GM19467 (cell line): ENCODE measurements around the gene SLC9A9.

Source experiments
- ATAC-seq: cut with Tn5 transposase; IDR thresholded peaks from one replicate; pipeline ENCODE4 v1.9.1; 2021; ENCODE audit warnings: mild to moderate bottlenecking, moderate library complexity; ENCODE audit not compliant: unreplicated experiment

Gene SLC9A9

GRCh38 chr3:143603774-143604173, 244.5 kb downstream of the SLC9A9 start:
- ATAC-seq = no peak

DNA sequence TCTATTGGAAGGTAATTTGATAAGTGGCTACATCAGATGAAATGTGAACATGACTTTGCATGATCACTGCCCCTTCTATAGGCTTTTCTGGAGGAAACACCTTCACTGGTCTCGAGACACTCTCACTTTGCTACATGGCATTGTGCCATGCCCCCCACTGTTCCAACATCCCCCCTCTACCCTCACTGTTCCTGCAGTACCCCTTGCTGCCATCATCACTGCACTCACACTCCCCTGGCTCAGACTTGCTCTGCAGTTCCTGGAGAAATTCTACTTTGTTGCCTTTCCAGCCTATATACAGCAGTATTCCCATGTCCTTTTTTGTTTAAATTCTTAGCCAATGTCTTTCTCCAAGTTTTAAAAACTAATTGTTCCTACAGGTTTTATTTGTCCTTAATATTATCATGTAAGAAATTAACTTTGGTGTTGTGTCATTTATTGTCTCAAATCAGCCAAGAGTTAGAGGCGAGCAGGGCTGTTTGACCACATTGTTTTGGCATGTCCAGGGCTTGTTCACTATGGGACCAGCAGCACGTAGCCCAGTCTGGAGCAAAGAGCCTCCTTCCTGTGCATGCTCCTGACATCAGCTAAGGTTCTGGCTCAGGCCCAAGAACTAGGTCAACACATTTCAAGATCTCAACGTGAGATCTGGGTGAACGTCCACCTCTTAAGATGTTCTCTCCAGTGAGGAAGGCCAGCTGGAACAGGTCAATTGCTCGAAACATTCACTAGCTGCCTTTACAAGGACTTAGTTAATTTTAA, 246.4 kb downstream of the SLC9A9 start:
- no peak for ATAC-seq

DNA sequence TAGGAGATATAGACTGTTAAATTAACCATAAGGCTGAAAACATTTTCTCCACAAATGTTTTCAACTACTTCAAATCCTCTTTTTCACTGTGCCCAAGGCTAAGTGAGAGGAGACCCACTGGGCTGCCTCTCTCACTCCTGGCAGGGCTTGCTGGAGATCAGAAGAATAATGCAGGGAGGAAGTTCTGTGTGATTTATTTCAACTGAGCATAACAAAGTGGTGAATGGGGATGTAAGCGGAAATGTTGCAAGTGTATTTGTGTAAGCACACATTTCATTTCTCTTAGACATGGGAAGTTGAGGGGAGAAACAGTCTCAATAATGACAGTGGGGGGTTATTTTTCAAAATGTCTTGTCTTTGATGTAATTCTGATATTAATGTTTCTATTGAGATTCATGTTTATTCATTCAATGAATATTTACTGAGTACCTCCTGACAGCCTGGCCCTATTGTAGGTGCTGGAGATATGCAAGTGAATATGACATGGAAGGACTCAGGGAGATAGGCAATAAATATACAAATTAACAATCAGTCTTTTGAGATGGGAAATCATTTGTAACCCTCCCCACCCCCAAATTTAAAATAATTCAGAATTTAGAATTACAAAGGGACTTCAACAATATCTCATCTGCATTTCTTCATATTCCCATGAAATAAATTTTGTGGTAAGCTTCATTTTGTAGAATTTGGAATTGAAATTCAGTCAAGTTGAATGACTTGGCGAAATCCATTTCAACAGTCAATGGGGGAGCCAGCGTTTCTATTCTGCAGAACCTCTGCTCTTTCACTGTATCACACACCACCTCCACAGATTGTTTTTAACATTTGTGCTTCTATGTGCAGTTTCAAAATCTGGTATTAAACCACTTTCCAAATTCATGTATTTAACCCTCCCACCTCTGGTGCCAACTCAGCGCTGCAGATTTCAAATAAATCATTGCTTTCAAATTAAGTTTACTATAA, 247.2 kb downstream of the SLC9A9 start:
- ATAC-seq = no peak

- ATAC-seq = no peak
These were observed 250.3 kb downstream of the SLC9A9 start for GRCh38 chr3:143597774-143598652.

DNA sequence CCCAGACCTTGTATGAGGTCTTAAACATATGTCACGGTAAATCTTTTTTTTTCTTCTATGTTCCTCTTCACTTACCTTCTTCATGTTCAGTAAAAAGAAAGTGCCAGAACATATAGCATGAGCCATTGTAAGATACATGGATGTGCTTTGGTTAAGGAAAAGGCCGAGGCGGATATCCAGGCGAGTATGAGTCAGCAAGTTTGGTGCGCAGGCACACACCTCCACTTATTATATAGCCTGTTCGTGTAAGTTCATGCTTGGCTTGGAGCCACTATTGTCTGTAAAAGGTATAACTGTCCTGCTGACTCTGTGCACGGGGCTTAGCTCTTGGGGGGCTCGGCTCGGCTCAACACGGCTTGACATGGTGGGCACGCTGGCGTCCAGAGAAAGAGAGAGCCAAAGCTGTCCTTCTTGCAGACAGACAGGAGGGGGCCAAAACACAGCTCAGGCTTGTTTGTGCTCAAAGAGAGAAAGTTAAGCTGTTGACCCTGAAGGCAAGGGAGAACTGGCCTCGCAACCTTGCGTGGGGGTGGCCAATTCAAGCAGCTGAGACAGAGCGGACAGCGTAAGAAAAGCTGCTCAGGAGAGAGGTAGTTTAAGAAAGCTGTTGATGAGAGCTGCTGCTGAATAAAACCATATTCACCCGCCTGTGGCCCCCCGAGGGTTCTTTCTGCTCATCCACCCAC, 251.2 kb downstream of the SLC9A9 start:
- no peak for ATAC-seq

DNA sequence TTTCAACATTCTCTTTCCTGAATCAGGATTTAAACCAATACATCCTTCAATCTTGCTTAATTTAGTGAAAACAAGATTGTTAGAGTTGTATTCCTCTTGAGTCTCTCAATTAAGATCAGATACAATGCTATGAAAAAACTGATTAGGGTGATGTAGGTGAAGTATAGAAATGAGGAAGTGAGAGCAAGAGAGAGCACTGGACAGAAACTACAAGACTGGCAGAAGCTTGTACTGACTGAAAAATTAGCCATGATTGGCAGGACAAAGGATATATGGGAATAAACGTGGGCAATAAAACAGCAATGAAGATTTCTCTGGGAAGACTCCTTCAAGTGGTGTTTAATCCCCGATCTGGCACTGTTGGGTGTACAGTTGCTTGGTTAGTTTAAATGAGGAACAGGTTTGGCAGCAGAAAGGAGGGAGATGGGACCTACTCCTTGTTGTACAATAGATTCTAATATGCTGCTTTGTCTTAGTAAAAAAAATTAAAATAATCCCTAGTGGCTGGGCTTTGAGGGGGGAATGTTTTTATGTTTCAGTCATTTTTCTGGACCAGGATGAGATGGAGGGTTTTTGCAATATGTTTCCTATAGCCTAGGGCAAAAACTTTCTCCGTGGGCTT, 252.7 kb downstream of the SLC9A9 start:
- ATAC-seq = peak; percentile 86

DNA sequence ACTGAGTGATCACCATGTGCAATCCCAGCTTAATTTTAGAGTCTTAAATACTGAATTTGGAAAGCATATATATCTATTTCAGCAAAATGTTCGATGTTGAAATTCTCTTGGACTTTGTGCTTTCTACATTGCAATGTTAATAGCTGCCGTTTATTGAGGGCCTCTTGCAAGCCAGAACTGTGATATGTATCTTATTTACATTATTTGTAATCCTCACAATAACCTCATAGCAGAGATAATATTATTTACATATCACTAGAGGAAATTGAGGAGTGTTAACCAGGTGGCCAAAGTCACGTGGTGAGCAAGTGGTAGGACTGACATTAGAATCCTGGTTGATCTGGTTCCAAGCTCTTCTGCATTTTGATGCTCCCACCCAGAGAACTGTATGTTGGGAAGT, 254.1 kb downstream of the SLC9A9 start:
- no peak for ATAC-seq

DNA sequence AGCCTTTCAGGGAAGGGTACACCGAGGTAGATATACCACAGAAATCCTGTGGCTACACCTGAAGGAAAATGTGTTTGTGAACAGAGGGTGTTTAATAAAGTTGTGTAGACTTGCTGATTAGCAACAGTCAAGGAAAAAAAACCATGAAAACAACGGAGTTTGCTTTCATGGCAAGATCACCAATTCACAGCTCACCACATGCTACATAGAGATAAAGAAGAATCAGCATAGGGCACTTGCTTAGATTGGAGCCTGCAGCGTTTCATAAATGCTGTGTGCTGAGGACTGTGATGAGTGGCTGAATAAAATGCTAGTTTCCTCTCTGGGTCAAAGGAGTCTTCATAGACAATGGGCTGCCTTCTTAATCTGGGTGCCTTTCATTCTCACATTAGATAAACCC, 257.6 kb downstream of the SLC9A9 start:
- no peak for ATAC-seq

DNA sequence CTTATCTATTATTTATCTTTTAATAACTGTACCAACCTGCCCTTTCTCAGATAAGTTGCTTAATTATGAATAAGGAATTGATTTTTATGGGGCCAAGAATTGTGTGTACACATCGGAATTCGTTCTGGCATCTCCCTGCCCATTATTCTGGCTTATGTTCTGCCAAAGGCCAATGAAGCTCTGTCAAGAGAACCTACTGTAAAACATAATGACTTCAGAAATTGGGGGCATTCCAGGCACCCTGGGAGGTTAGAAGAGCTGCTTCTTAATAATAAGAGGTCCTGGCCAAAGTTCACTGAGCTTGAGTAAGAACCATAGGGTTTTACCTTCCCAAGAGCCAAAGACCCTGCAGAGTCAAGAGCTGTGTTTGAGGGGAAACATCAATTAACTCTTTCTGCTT, 261.7 kb downstream of the SLC9A9 start:
- ATAC-seq = no peak

GRCh38 chr3:143585720-143586456, 262.4 kb downstream of the SLC9A9 start:
- ATAC-seq = no peak

DNA sequence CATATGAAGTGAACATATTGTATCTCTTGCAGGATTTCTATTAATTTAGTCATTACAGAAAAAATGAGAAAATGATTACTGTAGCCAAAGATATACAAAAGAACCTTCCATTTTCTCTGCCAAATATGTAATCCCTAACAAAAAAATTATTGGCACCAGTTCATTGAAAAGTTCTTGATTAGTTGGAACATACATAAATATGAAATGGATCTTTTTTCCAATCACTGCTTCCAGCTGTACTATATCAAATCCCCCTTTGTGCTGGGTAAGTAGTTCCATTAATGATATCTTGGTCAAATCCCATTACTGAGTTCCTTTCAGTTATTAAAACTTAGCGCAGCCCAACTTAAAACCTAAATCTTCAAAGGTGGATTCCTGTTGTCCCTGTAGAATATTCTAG, 263.8 kb downstream of the SLC9A9 start:
- ATAC-seq = no peak

DNA sequence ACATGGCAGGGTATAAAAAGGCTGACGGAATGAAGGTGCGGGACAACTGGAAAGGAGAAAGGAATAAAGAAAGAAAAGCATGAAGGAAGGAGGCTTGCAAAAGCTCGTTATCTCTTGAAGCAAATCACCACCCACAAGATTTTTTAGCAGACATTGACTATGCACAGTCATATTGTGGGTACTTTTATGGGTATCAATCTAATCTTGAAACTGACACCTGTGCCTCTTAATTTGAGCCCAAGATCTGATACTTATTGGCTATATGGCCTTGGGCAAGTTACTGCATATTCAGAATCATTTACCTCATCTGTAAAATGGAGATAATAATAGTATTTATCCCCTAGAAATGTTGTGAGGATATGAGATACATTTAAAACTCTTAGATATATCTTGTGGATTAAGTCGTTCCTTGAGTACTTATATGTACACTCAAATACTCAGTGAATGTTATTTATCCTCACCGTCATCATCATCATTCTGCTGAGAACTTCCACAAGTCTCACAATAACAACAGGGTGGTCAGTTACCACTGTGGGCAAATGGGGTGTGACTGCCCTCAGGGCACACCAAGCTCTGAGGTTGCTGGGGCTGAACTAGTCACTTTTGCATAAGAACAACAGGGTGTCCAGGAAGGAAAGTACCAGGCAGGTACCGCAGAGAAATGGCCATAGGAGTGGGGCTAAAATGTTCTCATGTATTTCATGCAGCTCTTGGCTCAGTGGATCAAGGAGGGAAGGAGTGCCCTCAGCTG, 266.1 kb downstream of the SLC9A9 start:
- ATAC-seq = no peak

DNA sequence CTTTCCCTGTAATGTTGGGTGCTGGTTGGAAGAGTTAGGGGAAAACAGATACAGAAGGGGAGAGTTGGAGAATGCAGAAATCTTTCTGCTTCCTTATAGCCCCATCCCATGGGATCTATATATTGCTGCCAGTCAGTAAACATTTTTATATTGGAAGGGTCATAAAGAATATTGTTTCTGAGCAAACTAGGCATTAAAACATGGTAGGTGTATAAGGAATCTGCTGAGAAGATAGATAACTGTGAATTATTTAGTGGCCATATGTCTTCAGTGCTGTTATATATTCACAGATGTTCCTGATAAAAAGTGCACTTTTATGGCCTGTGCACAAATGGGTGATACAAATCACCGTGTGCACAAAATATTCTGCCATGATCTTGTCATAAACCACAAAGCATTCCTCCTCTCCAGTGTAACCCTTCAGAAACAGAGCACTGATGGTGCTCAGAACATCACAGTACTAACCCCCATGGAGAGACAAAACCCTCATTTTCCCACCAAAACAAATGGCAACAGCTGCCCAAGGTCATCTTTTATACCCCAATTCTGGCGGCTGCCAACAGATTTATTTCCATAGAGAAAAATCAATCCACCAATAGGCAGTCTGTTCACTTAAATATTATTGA, 269.3 kb downstream of the SLC9A9 start:
- no peak for ATAC-seq

GRCh38 chr3:143576568-143577270, 271.5 kb downstream of the SLC9A9 start:
- no peak for ATAC-seq

DNA sequence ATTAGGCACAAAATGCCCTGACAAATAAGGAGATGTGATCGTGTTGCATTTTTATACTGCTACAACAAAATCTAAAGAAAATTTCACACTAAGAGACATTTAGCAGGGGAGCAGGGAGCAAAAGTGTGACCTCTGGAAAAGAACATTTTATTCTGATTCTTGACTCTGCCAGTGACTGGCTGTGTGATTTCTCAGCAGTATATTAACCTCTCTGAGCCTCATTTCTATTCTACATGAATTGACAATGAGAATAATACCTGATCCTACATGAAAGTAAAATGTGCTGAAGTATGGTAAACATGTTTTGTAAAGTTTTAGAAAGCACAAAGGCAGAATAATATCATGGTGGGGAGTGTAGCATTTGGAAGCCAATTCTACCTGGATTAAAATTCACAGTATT, 273.3 kb downstream of the SLC9A9 start:
- no peak for ATAC-seq

- ATAC-seq = no peak
These were observed 274.5 kb downstream of the SLC9A9 start for GRCh38 chr3:143573610-143574303.

- ATAC-seq = no peak
These were observed 276.7 kb downstream of the SLC9A9 start for GRCh38 chr3:143571548-143571947.
